Suprapubic skin (tissue), 4 donors: Measurements from ENCODE around the gene MYO10. TPM values are rescaled to one million over a fixed set of nuclear protein-coding genes. Genes with fewer than 3 reads are reported as not detected.

Source experiments
- DNase-seq, 2 donors: peaks; one replicate each; pipeline ENCODE4 v3.0.0-alpha.2; 2019; ENCODE audit warnings: low spot score in 2 of 2
- H3K27ac ChIP-seq: fragments of 200-600 bp; sonication (generic); one replicate; pipeline ENCODE4 v1.5.1; 2019
- H3K27me3 ChIP-seq: fragments of 200-600 bp; sonication (generic); one replicate; pipeline ENCODE4 v1.5.1; 2019
- H3K36me3 ChIP-seq: fragments of 200-600 bp; sonication (generic); one replicate; pipeline ENCODE4 v1.5.1; 2019
- H3K4me1 ChIP-seq: fragments of 200-600 bp; sonication (generic); one replicate; pipeline ENCODE4 v1.5.1; 2019
- H3K4me3 ChIP-seq: fragments of 200-600 bp; sonication (generic); one replicate; pipeline ENCODE4 v1.5.1; 2019; ENCODE audit warnings: mild to moderate bottlenecking
- H3K9me3 ChIP-seq: fragments of 200-600 bp; sonication (generic); one replicate; pipeline ENCODE4 v1.5.1; 2019
- CTCF ChIP-seq, 2 donors: fragments of 200-600 bp in 1 of 2; fragments of 450-650 bp in 1 of 2; sonication (generic) in 1 of 2; IDR thresholded peaks; one replicate each; pipeline ENCODE4 v1.5.1; 2016 to 2019; ENCODE audit warnings: antibody characterized with exemption in 2 of 2, mild to moderate bottlenecking in 1 of 2, moderate library complexity in 1 of 2
- EP300 ChIP-seq: sonication (generic); formaldehyde crosslinking; IDR thresholded peaks from one replicate; pipeline ENCODE4 v1.6.1; 2017; ENCODE audit warnings: antibody characterized with exemption
- POLR2A ChIP-seq, 2 donors: fragments of 450-650 bp; IDR thresholded peaks; one replicate each; pipeline ENCODE4 v1.6.1; 2017; ENCODE audit warnings: antibody characterized with exemption in 2 of 2, mild to moderate bottlenecking in 2 of 2, moderate library complexity in 2 of 2
- POLR2AphosphoS5 ChIP-seq, 3 donors: sonication (generic); formaldehyde crosslinking; IDR thresholded peaks; one replicate each; pipeline ENCODE4 v1.6.1; 2017; ENCODE audit warnings: antibody characterized with exemption in 3 of 3
- WGBS: methylation state at CpG from one replicate; pipeline ENCODE4 v1.1.5; 2018; 5-methylcytosine and 5-hydroxymethylcytosine counted together
- total RNA-seq, 4 donors: library from RNA; depleted of rRNA; stranded (reverse); fragments of >200 nt; gene quantifications; one replicate each; pipeline ENCODE4 v1.1.0, GENCODE V29; 2016

Gene MYO10
- total RNA-seq, 4 donors from 2014 or later = 37.7 to 109 (median 64.6) TPM

- Histone ChIP-seq H3K27me3 (no peaks in the 10 kb centered on the region), H3K36me3 (no peaks in the 10 kb centered on the region), H3K27ac (no peak overlapping the region), H3K4me1 (peaks cover 14% of the 10 kb centered on the region), H3K9me3 (no peaks in the 10 kb centered on the region), H3K4me3 (no peak overlapping the region)
- TF ChIP-seq POLR2A (IDR thresholded peaks at IDR 0.05) (no peak), CTCF (IDR thresholded peaks at IDR 0.05) (no peak), POLR2AphosphoS5 (IDR thresholded peaks at IDR 0.05) (no peak), EP300 (no peak)
- no peak for DNase-seq
- 78% methylated on average over 4 of the region's 4 CpGs for WGBS
Observed at GRCh38 chr5:16857635-16858034, 78.5 kb downstream of the MYO10 start.

DNA sequence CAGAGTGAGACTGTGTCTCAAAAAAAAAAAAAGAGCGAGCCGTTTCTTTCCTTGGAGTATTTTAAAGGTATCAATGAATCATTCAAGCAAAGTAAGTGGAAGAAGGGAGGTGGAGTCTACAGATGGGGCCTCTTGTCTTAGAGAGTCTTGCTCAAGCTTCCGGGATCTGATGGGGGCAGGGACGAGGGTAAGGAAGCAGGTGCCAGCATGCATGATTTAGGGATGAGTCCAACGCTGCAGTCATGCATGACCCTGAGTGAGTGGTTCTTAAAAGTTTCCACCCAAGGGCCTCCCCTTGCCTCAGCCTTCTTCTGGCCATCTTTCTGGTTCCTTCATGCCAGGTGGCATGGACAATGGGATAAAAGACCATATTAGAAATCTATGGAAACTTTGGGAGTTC, 79.6 kb downstream of the MYO10 start:
- TF ChIP-seq EP300 (no peak), POLR2AphosphoS5 (IDR thresholded peaks at IDR 0.05) (no peak), POLR2A (IDR thresholded peaks at IDR 0.05) (no peak), CTCF (IDR thresholded peaks at IDR 0.05) (no peak)
- H3K4me1 ChIP-seq = peaks cover 14% of the 10 kb centered on the region
- no peak overlapping the region for H3K4me3 ChIP-seq
- H3K27ac ChIP-seq = no peak overlapping the region
- H3K27me3 ChIP-seq = no peaks in the 10 kb centered on the region
- H3K9me3 ChIP-seq = no peaks in the 10 kb centered on the region
- H3K36me3 ChIP-seq = no peaks in the 10 kb centered on the region
- no peak for DNase-seq
- 63% methylated on average over 5 of the region's 5 CpGs for WGBS

- no peaks in the 10 kb centered on the region for H3K9me3 ChIP-seq
- 74% methylated on average over 10 of the region's 10 CpGs for WGBS
- TF ChIP-seq CTCF (IDR thresholded peaks at IDR 0.05) = no peak
- no peak for TF ChIP-seq POLR2AphosphoS5 (IDR thresholded peaks at IDR 0.05)
- TF ChIP-seq POLR2A (IDR thresholded peaks at IDR 0.05) = no peak
- no peak for TF ChIP-seq EP300
- DNase-seq = no peak
- H3K27ac ChIP-seq = no peak overlapping the region
- H3K4me1 ChIP-seq = peaks cover 14% of the 10 kb centered on the region
- H3K4me3 ChIP-seq = no peak overlapping the region
- H3K27me3 ChIP-seq = no peaks in the 10 kb centered on the region
- H3K36me3 ChIP-seq = no peaks in the 10 kb centered on the region
Observed at GRCh38 chr5:16855898-16856297, 80.2 kb downstream of the MYO10 start.

DNA sequence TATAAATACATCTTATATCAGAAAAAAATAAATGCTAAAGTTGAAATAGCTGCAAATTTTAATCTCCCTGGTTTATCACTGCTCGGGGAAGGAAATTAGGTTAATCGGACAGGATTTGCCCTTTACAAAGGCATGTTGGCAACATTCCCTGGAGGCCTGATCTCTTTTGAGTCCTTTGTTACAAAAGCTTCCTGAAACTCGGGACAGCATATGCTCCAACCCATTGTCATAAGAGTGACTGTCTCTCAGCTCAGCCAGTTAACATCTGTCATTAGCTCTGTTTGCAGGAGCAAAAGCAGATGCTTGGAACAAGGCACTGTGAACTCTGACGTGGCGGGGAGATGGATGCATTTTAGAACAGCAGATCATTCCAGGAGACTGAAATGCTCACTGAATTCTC, 80.6 kb downstream of the MYO10 start:
- no peak for TF ChIP-seq POLR2A (IDR thresholded peaks at IDR 0.05)
- H3K9me3 ChIP-seq = no peaks in the 10 kb centered on the region
- peaks cover 14% of the 10 kb centered on the region for H3K4me1 ChIP-seq
- H3K4me3 ChIP-seq = no peak overlapping the region
- H3K27me3 ChIP-seq = no peaks in the 10 kb centered on the region
- DNase-seq = no peak
- WGBS = 65% methylated on average over 5 of the region's 5 CpGs
- H3K27ac ChIP-seq = no peak overlapping the region
- no peaks in the 10 kb centered on the region for H3K36me3 ChIP-seq

GRCh38 chr5:16854351-16854750, 81.7 kb downstream of the MYO10 start:
- Histone ChIP-seq H3K27ac (no peak overlapping the region), H3K36me3 (no peaks in the 10 kb centered on the region), H3K4me1 (peaks cover 14% of the 10 kb centered on the region), H3K4me3 (no peak overlapping the region), H3K27me3 (no peaks in the 10 kb centered on the region), H3K9me3 (no peaks in the 10 kb centered on the region)
- TF ChIP-seq POLR2A (IDR thresholded peaks at IDR 0.05) (no peak), POLR2AphosphoS5 (IDR thresholded peaks at IDR 0.05) (no peak), CTCF (IDR thresholded peaks at IDR 0.05) (no peak), EP300 (no peak)
- 69% methylated on average over 2 of the region's 2 CpGs for WGBS
- DNase-seq = no peak

GRCh38 chr5:16853518-16853917, 82.6 kb downstream of the MYO10 start:
- H3K4me3 ChIP-seq = no peak overlapping the region
- H3K9me3 ChIP-seq = no peaks in the 10 kb centered on the region
- TF ChIP-seq POLR2A (IDR thresholded peaks at IDR 0.05) (no peak), CTCF (IDR thresholded peaks at IDR 0.05) (no peak), POLR2AphosphoS5 (IDR thresholded peaks at IDR 0.05) (no peak), EP300 (no peak)
- WGBS = 88% methylated on average over 4 of the region's 4 CpGs
- H3K27ac ChIP-seq = no peak overlapping the region
- H3K36me3 ChIP-seq = no peaks in the 10 kb centered on the region
- peaks cover 14% of the 10 kb centered on the region for H3K4me1 ChIP-seq
- no peak for DNase-seq
- H3K27me3 ChIP-seq = no peaks in the 10 kb centered on the region
